HFFc6 (cell line): ENCODE results near the gene CCS. TPM values are rescaled to one million over a fixed set of nuclear protein-coding genes. Genes with fewer than 3 reads are reported as not detected.
A peak's percentile ranks its signal among the peaks of the same experiment; 100 is the strongest.

Experiments used
- DNase-seq: peaks from one replicate; pipeline ENCODE4 v3.0.0-alpha.2; 2018
- H3K27ac Mint-ChIP-seq: 2 replicates; pipeline ENCODE4 v1.8.0; 2020; ENCODE audit warnings: mild to moderate bottlenecking, mixed read lengths
- H3K27me3 Mint-ChIP-seq: 2 replicates; pipeline ENCODE4 v1.8.0; 2021; ENCODE audit warnings: mild to moderate bottlenecking, moderate library complexity, mixed read lengths; ENCODE audit not compliant: insufficient read depth
- H3K36me3 Mint-ChIP-seq: 2 replicates; pipeline ENCODE4 v1.8.0; 2021; ENCODE audit warnings: low read depth, mixed read lengths
- H3K4me1 Mint-ChIP-seq: 2 replicates; pipeline ENCODE4 v1.8.0; 2020; ENCODE audit warnings: low read depth, mixed read lengths
- H3K4me3 Mint-ChIP-seq: 2 replicates; pipeline ENCODE4 v1.8.0; 2020; ENCODE audit warnings: mild to moderate bottlenecking, moderate library complexity, mixed read lengths
- H3K9me3 Mint-ChIP-seq: 2 replicates; pipeline ENCODE4 v1.8.0; 2020; ENCODE audit warnings: mild to moderate bottlenecking, mixed read lengths
- total RNA-seq, 6 experiments: library from RNA; stranded (reverse); fragmentation: NEBNext Ultra II Directional; extraction: Animal tissue kit (Norgen Biotek cat#: 25700); gene quantifications; 2 replicates in 1 of 6; 3 replicates in 5 of 6; pipeline ENCODE4 v1.2.3, GENCODE V29; 2021
- TF ChIP-seq, protein P1 (sequence below): fragments of 200-600 bp; sonication (generic); IDR thresholded peaks from 2 replicates; pipeline ENCODE4 v1.5.0; 2021; ENCODE audit warnings: antibody characterized with exemption, mild to moderate bottlenecking

Gene CCS
- total RNA-seq, 6 experiments from 2014 or later: 25.8 to 27.4 (median 26.5) TPM

DNA sequence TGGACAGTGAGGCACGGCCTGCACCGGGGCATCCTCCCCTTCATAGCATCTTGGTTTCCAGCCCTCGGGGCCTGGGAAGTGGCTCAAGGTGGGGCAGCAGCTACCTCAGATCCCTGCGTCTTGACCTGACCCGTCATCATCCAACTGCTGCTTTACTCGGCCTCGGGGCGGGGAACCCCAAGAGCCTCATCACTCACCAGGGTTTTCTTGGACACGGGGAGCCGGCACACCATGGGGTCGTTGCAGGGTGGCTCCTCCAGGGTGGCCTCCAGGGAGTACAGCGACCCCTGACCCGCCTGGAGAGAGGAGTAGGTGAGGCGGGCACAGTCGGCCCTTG, 25.2 kb upstream of the CCS start:
- Mint-ChIP-seq H3K4me3 (peak overlapping the region; percentile 65), H3K27ac (no peak overlapping the region), H3K27me3 (peaks cover 15% of the 10 kb centered on the region), H3K4me1 (peaks cover 5% of the 10 kb centered on the region; the same call in 1 of the 2 replicates), H3K9me3 (no peaks in the 10 kb centered on the region), H3K36me3 (no peaks in the 10 kb centered on the region)
- TF ChIP-seq, protein P1, sequence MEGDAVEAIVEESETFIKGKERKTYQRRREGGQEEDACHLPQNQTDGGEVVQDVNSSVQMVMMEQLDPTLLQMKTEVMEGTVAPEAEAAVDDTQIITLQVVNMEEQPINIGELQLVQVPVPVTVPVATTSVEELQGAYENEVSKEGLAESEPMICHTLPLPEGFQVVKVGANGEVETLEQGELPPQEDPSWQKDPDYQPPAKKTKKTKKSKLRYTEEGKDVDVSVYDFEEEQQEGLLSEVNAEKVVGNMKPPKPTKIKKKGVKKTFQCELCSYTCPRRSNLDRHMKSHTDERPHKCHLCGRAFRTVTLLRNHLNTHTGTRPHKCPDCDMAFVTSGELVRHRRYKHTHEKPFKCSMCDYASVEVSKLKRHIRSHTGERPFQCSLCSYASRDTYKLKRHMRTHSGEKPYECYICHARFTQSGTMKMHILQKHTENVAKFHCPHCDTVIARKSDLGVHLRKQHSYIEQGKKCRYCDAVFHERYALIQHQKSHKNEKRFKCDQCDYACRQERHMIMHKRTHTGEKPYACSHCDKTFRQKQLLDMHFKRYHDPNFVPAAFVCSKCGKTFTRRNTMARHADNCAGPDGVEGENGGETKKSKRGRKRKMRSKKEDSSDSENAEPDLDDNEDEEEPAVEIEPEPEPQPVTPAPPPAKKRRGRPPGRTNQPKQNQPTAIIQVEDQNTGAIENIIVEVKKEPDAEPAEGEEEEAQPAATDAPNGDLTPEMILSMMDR: no peak; the same call in 1 of the 2 replicates
- no peak for DNase-seq

DNA sequence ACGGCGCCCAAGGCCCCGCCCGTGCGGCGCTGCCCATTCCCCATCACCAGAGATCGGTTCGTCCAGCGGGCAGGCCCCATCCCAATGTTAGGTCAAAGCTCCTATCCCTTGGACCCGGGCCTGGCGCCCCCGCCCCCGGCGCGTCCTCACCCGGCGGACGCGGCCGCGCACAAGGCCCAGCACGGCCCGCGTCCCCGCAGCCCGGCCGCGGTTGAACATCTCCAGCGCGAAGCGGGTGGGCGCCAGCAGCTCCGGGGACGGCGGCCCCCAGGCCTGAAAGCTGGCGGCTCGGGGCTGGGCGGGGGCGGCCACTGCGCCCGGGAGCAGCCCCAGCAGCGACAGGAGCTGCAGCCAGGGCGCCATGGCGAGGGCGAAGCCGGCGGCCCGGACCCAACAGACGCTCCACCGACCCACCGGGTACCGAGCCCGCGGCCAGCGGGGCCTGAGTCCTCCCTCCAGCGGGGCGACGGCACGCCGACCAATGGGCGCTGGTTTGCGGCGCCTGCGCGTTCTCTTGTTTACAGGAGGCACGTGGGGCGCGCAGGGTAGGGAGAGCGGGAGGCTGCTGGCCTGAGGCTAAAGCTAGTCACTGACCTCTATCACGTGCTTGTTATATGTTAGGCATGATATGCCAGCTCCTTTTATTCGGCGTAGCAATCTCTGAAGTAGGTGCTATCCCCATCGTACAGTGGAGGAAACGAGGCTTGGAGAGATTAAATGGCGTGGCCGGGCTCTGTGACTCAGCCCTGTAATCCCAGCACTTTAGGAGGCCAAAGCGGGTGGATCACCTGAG, 24.7 kb upstream of the CCS start, which contains the start of gene CTSF:
CTSF (minus strand) TSS at position 483 of the 793 bp plus-strand sequence; CDS start at position 363, 120 bp downstream.
- DNase-seq: peak; percentile 60
- H3K36me3 Mint-ChIP-seq: no peaks in the 10 kb centered on the region
- peak within 1 kb of the TSS; percentile 60 for H3K27ac Mint-ChIP-seq
- H3K27me3 Mint-ChIP-seq: peaks cover 15% of the 10 kb centered on the region
- H3K4me1 Mint-ChIP-seq: peaks cover 5% of the 10 kb centered on the region; the same call in 1 of the 2 replicates
- peak within 1 kb of the TSS; percentile 83 for H3K4me3 Mint-ChIP-seq
- TF ChIP-seq, protein P1: no peak
- no peaks in the 10 kb centered on the region for H3K9me3 Mint-ChIP-seq

DNA sequence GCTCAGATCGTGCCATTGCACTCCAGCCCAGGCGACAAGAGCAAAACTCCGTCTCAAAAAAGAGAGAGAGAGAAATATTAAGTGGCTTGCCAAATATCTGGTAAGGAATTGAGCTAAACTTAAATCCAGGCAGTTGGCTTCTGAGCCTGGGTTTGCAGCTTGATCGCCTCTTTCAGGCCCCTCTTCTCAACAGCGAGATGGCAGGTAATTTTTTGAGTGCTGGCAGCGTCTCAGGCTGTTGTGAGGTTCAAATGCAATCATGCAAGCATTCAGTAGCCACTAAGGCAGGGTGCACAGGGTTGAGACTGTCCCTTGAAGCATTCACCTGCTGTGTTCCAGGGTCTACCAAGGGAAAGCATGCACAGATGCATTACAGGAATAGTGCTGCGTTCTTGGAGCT, 23.9 kb upstream of the CCS start:
- no peak overlapping the region for H3K27ac Mint-ChIP-seq
- H3K27me3 Mint-ChIP-seq: peaks cover 21% of the 10 kb centered on the region
- H3K4me1 Mint-ChIP-seq: peaks cover 9% of the 10 kb centered on the region
- TF ChIP-seq, protein P1: no peak
- H3K36me3 Mint-ChIP-seq: 0 out of 2 replicates have a peak, but pooled peaks cover 4% of the 10 kb centered on the region
- DNase-seq: no peak
- no peaks in the 10 kb centered on the region for H3K9me3 Mint-ChIP-seq
- H3K4me3 Mint-ChIP-seq: no peak overlapping the region

DNA sequence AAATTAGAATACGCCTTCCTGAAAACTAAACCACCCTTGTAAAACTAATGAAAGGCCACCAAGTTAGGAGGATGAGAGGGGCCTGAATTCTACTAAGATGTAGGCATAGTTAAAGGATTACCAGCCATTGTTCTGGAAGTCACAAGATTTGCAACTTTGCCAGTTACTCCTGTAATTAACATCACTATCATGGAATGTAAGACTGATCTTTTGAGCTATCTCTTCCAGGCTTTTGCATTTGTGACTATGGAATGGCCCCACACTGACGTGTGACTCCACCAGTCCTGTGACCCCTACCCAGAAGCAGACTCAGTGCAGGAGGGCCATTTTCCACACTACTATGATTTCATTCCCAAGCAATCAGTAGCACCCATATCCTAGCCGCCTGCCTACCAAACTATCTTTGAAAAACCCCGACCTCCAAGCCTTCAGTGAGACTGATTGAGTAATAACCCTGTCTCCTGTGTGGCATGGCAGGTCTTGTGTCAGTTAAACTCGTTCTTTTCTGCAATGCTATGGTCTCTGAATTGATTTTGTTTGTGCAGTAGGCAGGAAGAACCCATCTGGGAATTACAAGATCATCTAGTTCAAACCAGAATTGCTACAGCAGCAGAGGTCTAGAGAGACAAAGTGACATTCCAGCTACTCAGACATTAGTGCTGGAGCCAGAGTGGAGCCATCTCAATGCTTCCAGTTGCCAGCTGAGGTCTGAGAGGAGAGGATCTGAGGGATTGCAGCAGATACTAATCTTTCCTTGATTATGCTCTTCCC, 22.7 kb upstream of the CCS start:
- H3K4me1 Mint-ChIP-seq: peaks cover 18% of the 10 kb centered on the region
- H3K27me3 Mint-ChIP-seq: peaks cover 31% of the 10 kb centered on the region
- TF ChIP-seq, protein P1: no peak
- no peak overlapping the region for H3K4me3 Mint-ChIP-seq
- H3K9me3 Mint-ChIP-seq: no peaks in the 10 kb centered on the region
- DNase-seq: no peak
- 0 out of 2 replicates have a peak, but pooled peaks cover 5% of the 10 kb centered on the region for H3K36me3 Mint-ChIP-seq
- no peak overlapping the region for H3K27ac Mint-ChIP-seq

DNA sequence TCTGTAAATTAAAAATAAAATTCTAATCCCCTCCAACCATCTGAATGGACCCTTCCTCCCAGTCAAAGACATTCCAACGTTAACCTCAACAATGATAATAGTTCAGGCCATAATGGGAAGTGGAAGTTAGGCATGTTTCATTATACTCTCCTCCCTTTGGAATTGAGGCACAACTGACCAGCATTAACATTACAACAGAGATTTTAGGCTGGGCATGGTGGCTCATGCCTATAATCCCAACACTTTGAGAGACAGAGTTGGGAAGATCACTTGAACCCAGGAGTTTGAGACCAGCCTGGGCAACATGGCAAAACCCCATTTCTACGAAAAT, 22.2 kb upstream of the CCS start:
- Mint-ChIP-seq H3K36me3 (0 out of 2 replicates have a peak, but pooled peaks cover 5% of the 10 kb centered on the region), H3K27ac (no peak overlapping the region), H3K4me3 (no peak overlapping the region), H3K4me1 (peaks cover 18% of the 10 kb centered on the region), H3K27me3 (peaks cover 33% of the 10 kb centered on the region), H3K9me3 (no peaks in the 10 kb centered on the region)
- no peak for DNase-seq
- TF ChIP-seq, protein P1: no peak
